Nucleus accumbens (tissue), 56 donors: ENCODE data around the gene C3orf52.

Source experiments
- DNase-seq, 56 donors: peaks; one replicate each; lab custom pipeline; 2025; lab: John Stamatoyannopoulos, UW

The C3orf52 gene

GRCh38 chr3:112084980-112085705 lies 1.0 kb upstream of the C3orf52 start:
- DNase-seq, result no peak

GRCh38 chr3:112085735-112086075 lies 484 bp upstream of the C3orf52 start:
- DNase-seq, result no peak

- peak in 2 of 56 donors; percentile 4 to 25 for DNase-seq
Observed at GRCh38 chr3:112086875-112087524, 811 bp downstream of the C3orf52 start.

GRCh38 chr3:112087746-112088145 lies 1.6 kb downstream of the C3orf52 start:
- DNase-seq, result no peak

- DNase-seq, result no peak
Observed at GRCh38 chr3:112088944-112089343, 2.8 kb downstream of the C3orf52 start.

GRCh38 chr3:112089956-112090886 lies 4.0 kb downstream of the C3orf52 start:
- no peak for DNase-seq

- no peak for DNase-seq
Observed at GRCh38 chr3:112090887-112091586, 4.8 kb downstream of the C3orf52 start.

GRCh38 chr3:112092496-112093179 lies 6.4 kb downstream of the C3orf52 start:
- no peak for DNase-seq

GRCh38 chr3:112093180-112093522 lies 7.0 kb downstream of the C3orf52 start:
- DNase-seq, result no peak

GRCh38 chr3:112095731-112096130 lies 9.5 kb downstream of the C3orf52 start:
- no peak for DNase-seq

GRCh38 chr3:112096176-112096575 lies 10.0 kb downstream of the C3orf52 start:
- no peak for DNase-seq

- peak in 3 of 56 donors; percentile 6 to 8 (median 8) for DNase-seq
Observed at GRCh38 chr3:112097378-112097777, 11.2 kb downstream of the C3orf52 start.

- DNase-seq, result no peak
Observed at GRCh38 chr3:112101916-112102315, 15.7 kb downstream of the C3orf52 start.

- DNase-seq, result no peak
Observed at GRCh38 chr3:112104774-112105173, 18.6 kb downstream of the C3orf52 start.

- DNase-seq, result no peak
Observed at GRCh38 chr3:112109322-112109721, 23.1 kb downstream of the C3orf52 start.

GRCh38 chr3:112111785-112112402 lies 25.7 kb downstream of the C3orf52 start:
- peak in 29 of 56 donors; percentile 1 to 57 (median 10) for DNase-seq

GRCh38 chr3:112114576-112115160 lies 28.5 kb downstream of the C3orf52 start:
- no peak for DNase-seq

GRCh38 chr3:112115161-112115739 lies 29.1 kb downstream of the C3orf52 start:
- DNase-seq, result no peak
